ENCODE results near the gene SCAANT1. TPM values are rescaled to one million over a fixed set of nuclear protein-coding genes. Genes with fewer than 3 reads are reported as not detected.

Gene SCAANT1
- total and polyA plus RNA-seq, 2 donors (not counting 1 experiment from before 2014, with no cell fraction given): 1.7 TPM; not detected in 1

DNA sequence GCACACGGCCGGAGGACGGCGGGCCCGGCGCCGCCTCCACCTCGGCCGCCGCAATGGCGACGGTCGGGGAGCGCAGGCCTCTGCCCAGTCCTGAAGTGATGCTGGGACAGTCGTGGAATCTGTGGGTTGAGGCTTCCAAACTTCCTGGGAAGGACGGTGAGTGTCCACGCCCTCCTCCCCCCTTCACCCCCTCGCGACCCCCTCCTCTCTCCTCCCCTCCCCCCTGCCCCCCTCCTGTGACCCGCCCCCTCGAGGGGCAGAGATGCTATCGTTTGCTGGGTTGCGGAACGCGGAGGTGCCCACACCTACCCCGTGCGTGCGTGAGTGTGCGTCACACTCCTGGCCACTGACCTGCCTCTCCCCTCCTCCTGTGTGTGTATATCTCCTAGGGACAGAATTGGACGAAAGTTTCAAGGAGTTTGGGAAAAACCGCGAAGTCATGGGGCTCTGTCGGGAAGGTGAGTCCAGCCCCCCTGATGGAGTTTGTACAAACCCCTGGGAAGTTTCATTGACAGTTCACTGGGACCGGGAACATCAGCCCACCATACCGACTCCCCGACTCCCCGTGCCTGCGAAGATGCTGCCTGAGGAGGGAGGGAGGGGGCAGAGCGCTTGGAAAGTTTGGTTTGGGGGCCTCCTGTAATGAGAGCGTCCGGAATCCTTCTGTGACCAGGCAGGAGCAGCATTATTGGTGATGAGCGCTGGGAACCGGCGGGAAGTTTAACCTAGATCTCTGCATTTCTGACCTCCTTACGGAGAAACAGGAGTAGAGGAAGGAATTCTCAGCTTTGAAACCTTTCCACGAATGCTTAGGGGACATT, 795 bp upstream of the SCAANT1 start:
- Mint-ChIP-seq H3K27ac (peak overlapping the region; percentile 93), H3K4me3 (peak overlapping the region; percentile 95), H3K4me1 (peaks cover 33% of the 10 kb centered on the region), H3K27me3 (no peaks in the 10 kb centered on the region), H3K9me3 (ENCODE audit: insufficient read depth) (no peaks in the 10 kb centered on the region)
- Histone ChIP-seq H3K27ac (ENCODE audit: low read length in 2 of 2) (peak overlapping the region; percentile 70 to 87), H4K20me1 (ENCODE audit: control insufficient read depth, insufficient read depth, low read length, poor library complexity, severe bottlenecking) (no peaks in the 10 kb centered on the region), H3K4me2 (replicated peaks; ENCODE audit: low read depth, low read length, poor library complexity, severe bottlenecking) (peak overlapping the region; percentile 88), H3K36me3 (replicated peaks in 1 of 2; ENCODE audit: control extremely low read depth in 1 of 2, control insufficient read depth in 1 of 2, extremely low read depth in 1 of 2, insufficient read depth in 2 of 2, low read length in 1 of 2) (peaks cover 0 to 19% of the 10 kb centered on the region in 2 experiments), H3K4me3 (ENCODE audit: control extremely low read depth in 1 of 5, extremely low read depth in 1 of 5, insufficient read depth in 1 of 5, low read depth in 2 of 5, low read length in 4 of 5) (peak overlapping the region; percentile 32 to 73 (median 63)), H3K9ac (ENCODE audit: low read length) (peak overlapping the region; percentile 83), H3K27me3 (replicated peaks in 1 of 4; ENCODE audit: control extremely low read depth in 1 of 4, control insufficient read depth in 3 of 4, insufficient read depth in 4 of 4, low read length in 3 of 4) (no peaks in the 10 kb centered on the region), H3K4me1 (ENCODE audit: control insufficient read depth in 2 of 2, insufficient read depth in 2 of 2, low read length in 2 of 2) (peaks cover 17 to 25% of the 10 kb centered on the region in 2 donors), H2AFZ (ENCODE audit: insufficient read depth, low read depth, low read length, poor library complexity, severe bottlenecking) (peak overlapping the region; percentile 26), H3K79me2 (ENCODE audit: control insufficient read depth, insufficient read depth, low read length) (peaks cover 10% of the 10 kb centered on the region), H3K9me3 (ENCODE audit: control extremely low read depth in 1 of 3, control insufficient read depth in 2 of 3, insufficient read depth in 1 of 3, low read length in 2 of 3) (no peaks in the 10 kb centered on the region)
- ChIA-PET CTCF (interaction anchor here (1.3 to 1.8 kb wide), 5 partner anchors 15 to 49 kb away, joined by 3 to 12 read pairs (median 5); partner anchors contain the start of genes ATXN7 and THOC7), POLR2A (interaction anchor here (0.6 to 1.8 kb wide), 2 partner anchors 9 to 15 kb away, joined by 3 to 8 read pairs; no protein-coding TSS in a partner anchor)
- peak; percentile 29 for ATAC-seq (ENCODE audit: low read depth)
- DNase-seq: no peak
- intact Hi-C loops (cut with micrococcal nuclease): loop anchor here (1.0 to 5.0 kb wide), 3 partner anchors 14 to 110 kb away; partner anchors contain the start of gene PSMD6
- TF ChIP-seq, protein P1, sequence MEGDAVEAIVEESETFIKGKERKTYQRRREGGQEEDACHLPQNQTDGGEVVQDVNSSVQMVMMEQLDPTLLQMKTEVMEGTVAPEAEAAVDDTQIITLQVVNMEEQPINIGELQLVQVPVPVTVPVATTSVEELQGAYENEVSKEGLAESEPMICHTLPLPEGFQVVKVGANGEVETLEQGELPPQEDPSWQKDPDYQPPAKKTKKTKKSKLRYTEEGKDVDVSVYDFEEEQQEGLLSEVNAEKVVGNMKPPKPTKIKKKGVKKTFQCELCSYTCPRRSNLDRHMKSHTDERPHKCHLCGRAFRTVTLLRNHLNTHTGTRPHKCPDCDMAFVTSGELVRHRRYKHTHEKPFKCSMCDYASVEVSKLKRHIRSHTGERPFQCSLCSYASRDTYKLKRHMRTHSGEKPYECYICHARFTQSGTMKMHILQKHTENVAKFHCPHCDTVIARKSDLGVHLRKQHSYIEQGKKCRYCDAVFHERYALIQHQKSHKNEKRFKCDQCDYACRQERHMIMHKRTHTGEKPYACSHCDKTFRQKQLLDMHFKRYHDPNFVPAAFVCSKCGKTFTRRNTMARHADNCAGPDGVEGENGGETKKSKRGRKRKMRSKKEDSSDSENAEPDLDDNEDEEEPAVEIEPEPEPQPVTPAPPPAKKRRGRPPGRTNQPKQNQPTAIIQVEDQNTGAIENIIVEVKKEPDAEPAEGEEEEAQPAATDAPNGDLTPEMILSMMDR (IDR thresholded peaks at IDR 0.05): no peak
- no peak for TF ChIP-seq EZH2 (IDR thresholded peaks at IDR 0.05; ENCODE audit: borderline replicate concordance, insufficient read depth, low read depth, low read length, poor library complexity, severe bottlenecking)
- WGBS (ENCODE audit: insufficient coverage): 23% methylated on average over 35 of the region's 46 CpGs
